Measurements from ENCODE around the gene ETNPPL.

Gene ETNPPL

GRCh38 chr4:108762559-108763225 is at the start of gene ETNPPL:
Gene ETNPPL (minus strand): TSS chr4:108763053. CDS start chr4:108762898, 155 bp downstream.
- DNase-seq: no peak

DNA sequence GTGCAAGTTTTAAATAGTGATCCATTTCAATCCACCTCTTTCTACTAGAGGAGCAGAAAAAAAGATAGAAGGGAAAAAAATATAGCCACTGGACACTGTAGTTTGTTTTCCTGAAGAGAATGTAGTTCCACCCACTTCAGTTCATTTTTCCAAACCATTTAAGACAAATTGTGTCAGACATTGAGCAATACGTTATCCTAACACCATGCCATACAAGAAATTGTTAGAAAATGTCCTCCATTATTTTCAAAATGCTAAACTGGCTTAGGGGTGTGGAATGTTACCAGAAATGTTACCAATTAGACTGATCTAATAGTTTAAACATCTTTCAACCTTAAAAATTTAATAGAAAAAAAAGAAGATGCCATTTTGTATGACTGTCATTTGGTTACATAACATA is 48.6 kb upstream of the ETNPPL start:
- DNase-seq: no peak

DNA sequence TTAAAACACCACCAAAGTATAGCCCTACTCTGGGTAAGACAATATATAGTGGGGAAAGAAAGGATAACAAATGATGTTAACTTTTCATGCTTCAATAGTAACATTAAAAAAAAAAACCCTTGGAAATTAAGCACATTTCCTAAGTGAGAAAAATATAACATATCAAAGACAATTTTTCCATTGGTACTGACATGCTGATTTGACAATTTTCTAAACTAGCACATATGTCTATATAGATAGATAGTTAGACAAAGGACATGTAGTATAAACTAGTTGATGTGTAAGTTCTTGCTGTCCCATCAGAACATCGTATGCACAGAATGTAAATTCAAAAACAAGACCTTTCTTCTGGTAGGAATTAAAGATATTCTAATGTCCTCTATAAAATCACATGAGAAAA is 47.2 kb upstream of the ETNPPL start:
- DNase-seq: no peak

DNA sequence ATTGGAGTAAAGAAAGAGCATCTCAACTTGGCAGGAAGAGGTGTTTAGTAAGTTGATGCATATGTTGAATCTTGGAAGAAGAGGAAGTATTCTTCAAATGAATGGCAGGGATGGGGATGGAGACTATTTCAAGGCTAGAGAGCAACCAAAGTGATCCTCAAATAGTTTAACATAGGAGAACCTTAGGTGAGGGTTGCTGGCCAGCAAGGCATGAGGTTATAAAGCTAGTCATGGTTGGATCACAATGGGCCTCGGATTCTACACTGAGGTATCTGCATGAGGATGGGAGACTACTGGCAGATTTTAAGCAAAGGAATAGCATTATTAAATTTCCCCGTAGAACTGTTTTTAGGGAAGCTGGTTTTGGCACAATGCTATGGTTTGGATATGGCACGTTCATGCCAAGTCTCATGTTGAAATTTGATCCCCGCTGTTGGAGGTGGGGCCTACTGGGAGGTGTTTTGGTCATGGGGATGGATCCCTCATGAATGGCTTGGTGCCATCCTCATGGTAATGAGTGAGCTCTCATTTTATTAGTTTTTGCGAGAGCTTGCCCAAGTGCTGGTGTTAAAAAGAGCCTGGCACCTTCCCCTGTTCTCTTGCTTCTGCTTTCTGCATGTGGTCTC is 41.9 kb upstream of the ETNPPL start:
- DNase-seq: no peak

- no peak for DNase-seq
These were observed 36.5 kb upstream of the ETNPPL start for GRCh38 chr4:108799306-108799705.

DNA sequence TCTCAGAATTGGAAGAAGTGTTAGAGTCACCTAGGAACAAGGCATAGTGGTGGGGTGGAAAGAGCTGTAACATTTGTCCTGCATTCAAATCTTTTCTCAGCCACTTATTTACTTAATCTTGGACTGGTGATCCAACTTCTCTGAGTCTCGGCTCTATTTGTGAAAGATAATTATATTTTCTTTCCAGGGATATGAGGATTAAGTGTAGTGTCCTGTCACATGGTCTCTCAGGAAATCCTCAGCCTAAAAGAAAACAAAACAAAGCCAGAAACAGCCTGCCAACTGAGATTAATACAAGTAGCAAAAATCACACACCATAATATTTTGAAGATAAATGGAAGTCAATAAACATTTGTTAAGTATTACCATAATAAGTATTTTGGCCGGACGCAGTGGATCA is 33.3 kb upstream of the ETNPPL start:
- DNase-seq: no peak

- DNase-seq: no peak
These were observed 32.9 kb upstream of the ETNPPL start for GRCh38 chr4:108795733-108796132.

DNA sequence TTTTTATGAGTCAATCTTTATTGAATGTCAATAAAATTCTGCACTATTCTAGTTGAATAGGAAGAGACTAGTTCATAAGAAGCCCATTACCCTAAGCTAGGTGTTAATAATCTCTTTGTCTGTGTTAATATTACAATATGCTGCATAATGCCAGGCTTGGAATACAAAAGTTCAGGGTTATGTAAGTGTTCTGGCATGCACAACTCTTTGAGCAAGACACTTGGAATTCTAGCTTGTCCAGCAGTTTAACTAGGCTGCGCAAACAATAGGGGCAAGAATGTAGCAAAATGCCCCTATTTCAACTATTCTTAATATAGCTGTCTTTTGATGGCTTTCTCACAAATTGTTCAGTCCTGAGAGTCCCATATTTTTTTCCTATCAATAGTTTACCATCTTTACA is 31.3 kb upstream of the ETNPPL start:
- no peak for DNase-seq

GRCh38 chr4:108793415-108793814 is 30.6 kb upstream of the ETNPPL start:
- DNase-seq: no peak

- no peak for DNase-seq
These were observed 25.9 kb upstream of the ETNPPL start for GRCh38 chr4:108788731-108789130.

GRCh38 chr4:108787724-108788123 is 24.9 kb upstream of the ETNPPL start:
- DNase-seq: no peak

- DNase-seq: no peak
These were observed 24.3 kb upstream of the ETNPPL start for GRCh38 chr4:108787106-108787505.

- no peak for DNase-seq
These were observed 23.5 kb upstream of the ETNPPL start for GRCh38 chr4:108786351-108786750.

- DNase-seq: no peak
These were observed 21.0 kb upstream of the ETNPPL start for GRCh38 chr4:108783665-108784463.

DNA sequence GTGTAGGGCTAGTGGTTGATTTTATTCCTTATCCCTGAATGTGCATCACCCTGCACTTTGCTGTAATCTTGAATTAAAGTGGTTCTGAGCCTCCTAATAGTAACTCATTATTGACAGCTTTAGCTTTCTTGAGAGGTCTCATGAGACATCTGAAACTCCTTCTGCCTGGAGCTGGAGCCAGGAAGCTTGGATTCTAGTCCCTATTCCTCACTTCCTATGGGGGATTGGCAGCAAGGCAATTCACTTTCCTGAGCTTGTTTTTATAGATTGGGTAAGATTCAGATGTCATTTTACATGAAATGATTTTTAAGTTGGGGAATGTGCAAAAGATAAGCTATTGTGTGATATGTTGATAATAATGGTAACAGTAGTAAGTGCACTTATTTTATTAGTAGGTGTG is 17.1 kb upstream of the ETNPPL start:
- no peak for DNase-seq

DNA sequence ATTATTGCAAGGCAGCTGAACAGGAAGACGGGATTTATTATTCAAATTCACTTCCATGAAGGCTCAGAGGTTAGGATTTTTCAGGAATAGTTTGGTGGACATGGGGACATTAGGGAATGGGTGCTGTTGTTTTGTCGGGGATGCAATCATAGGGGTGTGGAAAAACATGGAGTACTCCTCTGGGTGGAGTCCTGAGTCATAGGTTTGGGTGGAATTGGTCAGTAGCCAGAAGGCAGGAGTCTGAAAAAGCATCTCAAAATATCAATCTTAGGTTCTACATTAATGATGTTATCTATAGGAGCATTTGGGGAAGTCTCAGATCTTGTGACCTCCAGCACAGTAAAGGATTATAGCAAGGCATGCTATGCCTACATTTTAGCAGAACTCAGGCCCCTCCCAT is 14.5 kb upstream of the ETNPPL start:
- DNase-seq: no peak

GRCh38 chr4:108775921-108776320 is 13.1 kb upstream of the ETNPPL start:
- DNase-seq: no peak

DNA sequence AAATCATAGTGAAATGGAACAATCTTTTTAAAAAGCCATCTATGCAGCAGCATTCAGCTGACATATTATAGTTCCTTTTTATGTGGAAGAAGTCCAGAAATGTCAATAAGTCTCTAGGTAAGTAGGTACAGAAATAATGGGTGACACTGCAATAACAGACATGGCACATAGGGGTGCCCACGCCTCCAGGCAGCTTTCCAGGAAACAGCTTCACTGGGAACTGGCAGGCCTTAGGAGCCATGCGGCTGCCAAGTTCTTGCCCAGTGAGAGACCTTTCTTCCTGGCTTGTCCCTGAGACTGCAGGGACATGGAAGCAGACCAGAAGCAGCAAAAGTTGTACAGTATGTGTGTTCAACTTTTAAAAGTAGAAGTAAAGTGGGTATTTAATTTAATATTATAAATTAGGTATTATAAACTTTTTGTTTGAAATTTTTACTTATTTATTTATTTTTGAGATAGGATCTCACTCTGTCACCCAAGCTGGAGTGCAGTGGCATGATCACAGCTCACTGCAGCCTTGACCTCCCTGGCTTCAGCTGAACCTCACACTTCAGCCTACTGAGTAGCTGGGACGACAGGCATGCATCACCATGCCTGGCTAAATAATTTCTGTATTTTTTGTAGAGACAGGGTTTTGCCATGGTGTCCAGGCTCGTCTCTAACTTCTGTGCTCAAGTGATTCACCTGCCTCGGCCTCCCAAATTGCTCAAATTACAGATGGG is 12.1 kb upstream of the ETNPPL start:
- no peak for DNase-seq

DNA sequence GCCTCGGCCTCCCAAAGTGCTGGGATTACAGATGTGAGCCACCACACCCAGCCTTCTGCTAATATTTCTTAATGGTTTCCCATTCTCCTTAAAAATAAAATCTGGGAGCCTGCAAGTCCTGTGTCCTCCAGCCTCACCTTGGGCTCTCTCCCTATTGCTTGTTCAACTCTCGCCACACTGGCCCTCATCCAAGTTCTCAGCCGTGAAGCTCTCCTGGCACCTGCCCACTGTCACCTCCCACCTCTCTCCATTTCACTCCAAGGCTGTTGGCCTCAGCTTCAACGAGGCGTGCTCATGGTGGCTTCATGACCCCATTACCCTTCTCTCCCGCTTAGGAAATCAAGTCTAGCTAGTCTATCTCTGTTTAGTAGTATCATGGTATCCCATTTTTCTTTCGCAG is 9.5 kb upstream of the ETNPPL start:
- DNase-seq: no peak

DNA sequence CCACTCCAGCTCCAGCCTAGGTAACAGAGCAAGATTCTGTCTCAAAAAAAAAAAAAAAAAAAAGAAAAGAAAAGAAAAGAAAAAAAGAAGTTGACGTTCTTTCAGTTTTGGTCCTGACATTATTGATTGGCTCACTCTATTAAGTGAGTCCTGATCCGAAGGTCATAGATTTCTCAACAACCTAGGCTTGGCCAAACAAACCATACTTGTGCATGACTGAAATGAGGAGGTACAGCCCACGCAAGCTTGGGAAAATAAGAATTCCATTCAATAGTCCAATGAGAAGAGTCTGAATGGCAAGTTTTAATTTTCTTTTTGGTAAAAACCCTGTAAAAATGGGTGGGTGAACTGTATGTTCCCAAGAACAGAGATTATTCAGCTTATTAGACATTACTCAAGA is 3.2 kb upstream of the ETNPPL start:
- no peak for DNase-seq

- DNase-seq: no peak
These were observed 1.1 kb upstream of the ETNPPL start for GRCh38 chr4:108763986-108764385.

GRCh38 chr4:108763226-108763593 is 357 bp upstream of the ETNPPL start:
- no peak for DNase-seq

DNA sequence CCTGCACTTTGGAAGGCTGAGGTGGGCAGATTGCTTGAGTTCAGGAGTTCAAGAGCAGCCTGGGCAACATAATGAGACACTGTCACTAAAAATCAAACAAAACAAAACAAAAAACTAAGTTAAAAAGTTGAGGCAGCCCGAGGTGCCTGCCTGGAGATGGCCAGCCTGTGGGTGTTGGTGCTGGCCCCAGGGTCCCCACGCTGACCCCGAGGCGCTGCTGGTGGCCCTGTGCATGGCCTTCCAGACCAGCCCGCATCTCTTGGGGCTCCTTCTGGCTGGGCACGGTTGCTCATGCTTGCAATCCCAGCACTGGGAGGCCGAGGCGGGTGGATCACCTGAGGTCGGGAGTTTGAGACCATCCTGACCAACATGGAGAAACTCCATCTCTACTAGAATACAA is 4.4 kb downstream of the ETNPPL start:
- no peak for DNase-seq

- DNase-seq: no peak
These were observed 8.5 kb downstream of the ETNPPL start for GRCh38 chr4:108754327-108754726.
